GM19452 (cell line): ENCODE data around the gene SLC35F6.
"Not testable (repeated sequence)": the region's sequence is repeated elsewhere in the genome, so short reads cannot be mapped to it uniquely, and the experiment has no call there.

Experiments used
- ATAC-seq: cut with Tn5 transposase; IDR thresholded peaks from one replicate; pipeline ENCODE4 v1.9.1; 2021; ENCODE audit not compliant: unreplicated experiment

SLC35F6 gene

DNA sequence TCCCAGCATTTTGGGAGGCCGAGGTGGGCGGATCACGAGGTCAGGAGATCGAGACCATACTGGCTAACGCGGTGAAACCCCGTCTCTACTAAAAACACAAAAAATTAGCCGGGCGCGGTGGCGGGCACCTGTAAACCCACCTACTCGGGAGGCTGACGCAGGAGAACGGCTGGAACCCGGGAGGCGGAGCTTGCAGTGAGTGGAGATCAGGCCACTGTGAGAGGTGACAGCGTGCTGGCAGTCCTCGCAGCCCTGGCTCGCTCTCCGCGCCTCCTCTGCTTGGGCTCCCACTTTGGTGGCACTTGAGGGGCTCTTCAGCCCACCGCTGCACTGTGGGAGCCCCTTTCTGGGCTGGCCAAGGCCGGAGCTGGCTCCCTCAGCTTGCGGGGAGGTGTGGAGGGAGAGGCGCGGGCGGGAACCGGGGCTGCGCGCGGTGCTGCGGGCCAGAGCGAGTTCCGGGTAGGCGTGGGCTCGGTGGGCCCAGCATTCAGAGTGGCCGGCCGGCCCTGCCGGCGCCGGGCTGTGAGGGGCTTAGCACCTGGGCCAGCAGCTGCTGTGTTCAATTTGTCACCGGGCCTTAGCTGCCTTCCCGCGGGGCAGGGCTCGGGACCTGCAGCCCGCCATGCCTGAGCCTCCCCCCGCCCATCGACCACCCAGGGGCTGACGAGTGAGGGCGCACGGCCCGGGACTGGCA, 50.1 kb downstream of the SLC35F6 start:
- ATAC-seq, result not testable (repeated sequence)

- ATAC-seq, result no peak
Observed at GRCh38 chr2:26816893-26817292, 52.8 kb downstream of the SLC35F6 start.

GRCh38 chr2:26818255-26818654, 54.2 kb downstream of the SLC35F6 start:
- ATAC-seq, result no peak

GRCh38 chr2:26818972-26819371, 54.9 kb downstream of the SLC35F6 start:
- no peak for ATAC-seq

DNA sequence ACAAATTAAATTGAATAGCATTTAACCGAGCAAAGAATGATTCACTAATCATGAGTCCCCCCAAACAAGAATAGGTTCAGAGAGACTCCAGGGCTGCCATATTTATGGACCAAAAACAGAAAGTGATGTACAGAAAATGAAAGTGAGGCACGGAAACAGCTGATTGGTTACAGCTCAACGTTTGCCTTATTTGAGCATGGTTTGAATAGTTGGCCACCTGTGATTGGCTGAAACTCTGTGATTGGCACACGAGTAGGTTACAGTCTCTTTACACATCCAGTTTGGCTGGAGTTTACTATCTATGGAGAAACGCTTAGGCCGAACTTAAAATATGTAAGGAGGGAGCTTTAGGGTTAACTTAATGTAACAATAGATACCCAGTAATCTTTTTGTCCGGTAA, 56.8 kb downstream of the SLC35F6 start:
- ATAC-seq, result no peak

DNA sequence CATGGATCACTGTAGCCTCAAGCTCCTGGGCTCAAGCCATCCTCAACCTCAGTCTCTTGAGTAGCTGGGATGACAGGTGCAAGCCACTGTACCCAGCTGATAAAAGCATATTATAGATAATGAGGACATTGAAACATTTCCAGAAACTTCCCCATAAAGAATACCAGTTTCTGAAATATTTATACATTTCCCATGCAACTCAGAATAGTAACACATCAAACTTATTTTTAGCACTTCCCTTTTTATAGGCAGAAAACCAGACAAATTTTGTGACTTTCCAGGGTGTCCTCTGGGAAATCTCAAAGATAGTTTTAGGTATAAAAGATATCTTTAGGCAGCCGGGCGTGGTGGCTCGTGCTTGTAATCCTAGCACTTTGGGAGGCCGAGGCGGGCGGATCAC, 58.8 kb downstream of the SLC35F6 start:
- ATAC-seq, result no peak
